Fibroblast of mammary gland (primary cell): ENCODE measurements around the gene POLD2.

ENCODE experiments used
- DNase-seq: peaks from one replicate; pipeline ENCODE4 v3.0.0-alpha.2; 2010; ENCODE audit warnings: low read depth
- H3K4me3 ChIP-seq: 2 replicates; pipeline ENCODE4 v1.5.1; 2011; ENCODE audit warnings: low read depth, mild to moderate bottlenecking, low read length, moderate library complexity; ENCODE audit not compliant: control insufficient read depth
- TF ChIP-seq, protein P1 (sequence below): conservative IDR thresholded peaks from 2 replicates; pipeline ENCODE4 v1.5.1; 2011; ENCODE audit warnings: low read depth, low read length, inconsistent platforms; ENCODE audit not compliant: control insufficient read depth, insufficient read depth

POLD2 gene

DNA sequence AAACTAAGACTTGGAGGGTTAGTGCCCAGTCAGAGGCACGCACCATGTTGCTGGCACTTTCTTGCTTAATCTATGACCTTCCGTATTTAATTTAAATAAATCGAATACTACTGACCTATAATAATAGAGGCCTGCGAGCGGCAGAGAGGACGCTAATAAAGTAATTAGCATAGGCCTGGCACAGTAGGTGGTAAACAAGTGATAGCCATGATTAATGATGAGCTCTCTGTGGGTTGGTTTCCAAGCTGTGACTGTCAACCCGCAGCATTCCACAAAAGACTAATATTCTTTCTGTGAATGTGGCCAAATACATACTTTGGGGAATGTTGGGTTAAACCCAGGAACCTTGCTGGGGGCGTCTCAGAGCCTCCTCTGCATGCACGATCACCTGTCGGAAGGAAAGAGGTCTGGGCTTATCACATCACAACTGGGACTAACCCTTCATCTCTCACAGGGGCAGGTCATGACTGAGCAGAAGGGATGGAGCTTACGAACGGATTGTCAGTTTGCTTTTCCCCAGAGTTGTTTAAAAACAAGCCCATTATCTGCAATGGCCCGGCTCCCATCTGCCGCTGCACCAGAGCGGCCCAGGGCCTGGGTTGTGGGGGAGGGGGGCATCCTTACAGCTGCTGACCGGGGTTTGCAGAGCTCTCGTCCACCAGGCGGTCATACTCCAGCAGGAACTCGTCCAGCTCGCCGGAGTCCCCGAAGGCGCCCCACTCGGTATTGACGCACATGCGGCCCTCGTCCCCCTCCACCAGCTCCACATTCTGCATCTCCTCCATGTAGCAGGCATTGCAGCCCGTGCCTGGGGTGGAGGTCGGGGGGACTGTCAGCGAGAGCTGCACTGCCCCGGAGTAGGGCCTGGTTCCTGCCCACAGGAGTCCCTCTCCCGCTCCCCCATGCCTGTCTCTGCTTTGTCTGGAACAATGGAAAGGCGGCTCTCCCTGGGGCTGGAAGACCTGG lies 24.0 kb upstream of the POLD2 start:
- DNase-seq, result no peak
- H3K4me3 ChIP-seq, result no peak overlapping the region
- TF ChIP-seq, protein P1, sequence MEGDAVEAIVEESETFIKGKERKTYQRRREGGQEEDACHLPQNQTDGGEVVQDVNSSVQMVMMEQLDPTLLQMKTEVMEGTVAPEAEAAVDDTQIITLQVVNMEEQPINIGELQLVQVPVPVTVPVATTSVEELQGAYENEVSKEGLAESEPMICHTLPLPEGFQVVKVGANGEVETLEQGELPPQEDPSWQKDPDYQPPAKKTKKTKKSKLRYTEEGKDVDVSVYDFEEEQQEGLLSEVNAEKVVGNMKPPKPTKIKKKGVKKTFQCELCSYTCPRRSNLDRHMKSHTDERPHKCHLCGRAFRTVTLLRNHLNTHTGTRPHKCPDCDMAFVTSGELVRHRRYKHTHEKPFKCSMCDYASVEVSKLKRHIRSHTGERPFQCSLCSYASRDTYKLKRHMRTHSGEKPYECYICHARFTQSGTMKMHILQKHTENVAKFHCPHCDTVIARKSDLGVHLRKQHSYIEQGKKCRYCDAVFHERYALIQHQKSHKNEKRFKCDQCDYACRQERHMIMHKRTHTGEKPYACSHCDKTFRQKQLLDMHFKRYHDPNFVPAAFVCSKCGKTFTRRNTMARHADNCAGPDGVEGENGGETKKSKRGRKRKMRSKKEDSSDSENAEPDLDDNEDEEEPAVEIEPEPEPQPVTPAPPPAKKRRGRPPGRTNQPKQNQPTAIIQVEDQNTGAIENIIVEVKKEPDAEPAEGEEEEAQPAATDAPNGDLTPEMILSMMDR, result no peak

DNA sequence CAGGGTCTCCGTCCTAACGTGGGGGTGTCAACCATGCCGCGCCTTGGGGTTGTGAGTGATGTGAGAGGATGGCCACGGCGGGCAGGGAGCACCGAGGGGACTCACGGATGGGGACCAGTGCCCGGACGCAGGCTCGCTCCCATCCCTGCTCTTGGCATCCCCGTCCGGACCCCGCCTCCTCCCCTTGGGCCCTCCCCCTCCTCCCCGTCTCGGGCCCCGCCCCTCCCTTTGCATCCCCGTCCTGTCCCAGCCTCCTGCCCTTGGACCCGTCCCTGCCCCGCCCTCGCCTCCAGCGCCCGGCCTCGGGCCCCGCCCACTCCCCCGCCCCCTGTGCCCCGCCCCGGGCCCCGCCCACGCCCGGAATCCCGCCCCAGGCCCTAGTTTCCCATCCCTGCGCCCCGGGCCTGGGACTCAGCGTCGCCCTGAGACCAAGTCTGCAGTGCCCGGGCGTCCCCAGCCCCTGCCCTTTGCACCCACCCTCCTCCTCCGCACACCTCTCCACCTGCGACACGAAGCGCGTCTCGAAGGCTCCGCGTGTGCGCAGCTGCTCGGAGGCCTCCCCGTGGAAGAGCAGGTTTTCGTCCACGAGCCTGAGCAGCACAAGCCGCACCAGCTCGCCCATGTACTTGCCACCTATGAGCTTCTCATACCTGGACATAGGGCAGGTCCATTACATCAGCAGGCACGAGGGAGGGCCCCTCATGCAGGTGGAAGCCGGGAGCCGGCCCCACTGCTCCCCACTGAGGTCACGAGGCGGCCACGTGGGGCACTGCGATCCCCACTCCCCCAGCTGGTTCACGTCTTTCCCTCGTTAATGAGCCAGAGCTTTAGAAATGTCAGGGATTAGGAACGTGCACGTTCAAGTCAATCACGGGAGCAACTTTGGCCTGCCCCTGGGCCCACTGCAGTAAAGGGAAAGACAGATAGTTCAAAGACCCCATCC lies 22.9 kb upstream of the POLD2 start:
- DNase-seq, result peak; percentile 31
- TF ChIP-seq, protein P1, result no peak
- peak overlapping the region; percentile 36 for H3K4me3 ChIP-seq

DNA sequence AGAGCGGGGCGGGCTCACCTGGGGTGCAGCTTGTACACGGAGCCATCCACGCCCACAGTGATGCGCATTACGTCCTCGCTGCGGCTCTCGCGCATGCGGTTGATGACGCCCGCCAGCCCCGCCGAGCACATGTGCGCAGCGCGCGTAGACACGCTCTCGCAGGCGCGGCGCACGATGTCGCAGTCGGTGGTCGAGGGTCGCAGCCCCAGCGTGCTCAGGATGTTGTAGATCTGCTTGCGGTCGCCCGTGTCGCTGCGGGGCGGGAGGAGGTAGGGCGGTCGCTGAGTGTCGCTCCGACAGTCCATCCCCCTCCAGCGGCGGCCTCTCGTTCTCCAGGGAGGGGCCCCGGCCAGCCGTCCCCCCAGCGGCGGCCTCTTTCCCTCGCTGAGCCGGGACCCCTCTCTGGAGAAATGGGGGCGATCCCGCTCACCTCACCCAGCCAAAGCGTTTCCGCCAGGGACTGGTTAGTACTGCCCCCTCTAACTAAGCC lies 22.2 kb upstream of the POLD2 start:
- DNase-seq, result no peak
- TF ChIP-seq, protein P1, result no peak
- peak overlapping the region; percentile 36 for H3K4me3 ChIP-seq

DNA sequence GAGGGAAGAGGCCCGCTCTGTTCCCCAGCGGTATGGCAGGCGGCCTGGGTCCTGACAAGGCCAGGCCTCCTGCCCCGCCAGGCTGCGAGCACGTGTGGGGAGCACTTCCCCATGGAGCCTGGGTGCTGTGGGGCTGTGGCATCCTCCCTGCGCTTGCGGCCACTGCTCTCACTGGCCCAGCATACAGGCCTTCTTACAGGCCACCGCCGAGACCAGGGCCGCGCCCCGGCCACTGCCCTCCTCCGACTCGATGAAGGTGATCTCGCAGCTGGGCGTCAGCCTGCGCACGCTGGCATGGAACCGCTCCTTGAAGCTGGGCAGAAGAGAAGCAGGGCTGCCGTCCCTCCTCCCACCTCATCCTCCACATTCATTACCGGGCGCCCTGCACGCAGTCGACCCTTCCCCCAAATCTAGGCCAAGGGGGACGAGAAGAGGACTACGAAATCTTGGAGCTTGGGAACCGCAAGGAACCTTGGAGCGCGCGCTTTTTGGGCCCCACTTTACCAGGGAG lies 21.7 kb upstream of the POLD2 start:
- no peak overlapping the region for H3K4me3 ChIP-seq
- TF ChIP-seq, protein P1, result no peak
- DNase-seq, result no peak

DNA sequence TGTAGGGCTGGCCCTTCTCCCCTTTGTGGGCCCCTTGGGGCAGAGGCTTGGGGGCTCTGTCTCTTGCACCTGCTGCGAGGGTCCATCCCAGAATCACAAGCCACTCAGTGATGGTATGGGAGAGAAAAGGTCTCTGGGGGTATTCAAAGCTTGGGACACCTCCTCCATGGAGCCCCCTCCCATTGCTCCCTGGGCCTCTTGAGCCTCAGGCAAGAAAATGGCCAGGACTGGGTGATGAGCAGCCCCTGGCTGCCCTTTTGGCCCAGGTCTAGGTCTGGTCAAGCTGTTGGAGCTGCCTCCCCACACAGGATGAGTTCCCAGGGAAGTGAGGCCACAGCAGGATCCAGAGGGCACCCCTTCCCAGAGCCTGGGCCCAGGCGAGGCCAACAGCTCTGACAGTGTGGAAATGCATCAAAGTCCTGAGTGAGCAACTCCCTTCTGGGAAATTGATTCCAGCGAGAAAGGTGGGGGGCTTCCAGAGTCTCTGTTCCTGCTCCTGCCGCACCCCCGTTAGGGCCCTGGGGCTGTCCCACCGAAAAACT lies 21.1 kb upstream of the POLD2 start:
- DNase-seq, result no peak
- H3K4me3 ChIP-seq, result no peak overlapping the region
- TF ChIP-seq, protein P1, result no peak
